Calu3 (cell line): ENCODE data around the gene CELF4. TPM values are rescaled to one million over a fixed set of nuclear protein-coding genes. Genes with fewer than 3 reads are reported as not detected.

ENCODE experiments used
- BruUV-seq: library from RNA; stranded (reverse); fragments of 400-500 nt; replicated peaks from 2 replicates; lab custom pipeline; 2021; lab: Mats Ljungman, UMichigan
- CTCF ChIA-PET: fragments of 300-600 bp; sonication (Branson Sonifier 250); formaldehyde crosslinking; loops from one replicate; lab custom pipeline; 2022; ENCODE audit warnings: antibody characterized with exemption; lab: Charles Lee
- DNase-seq: peaks from one replicate; pipeline ENCODE4 v3.0.0; 2022
- H3K27ac Mint-ChIP-seq: one replicate; pipeline ENCODE4 v1.8.0; 2022; ENCODE audit warnings: mixed read lengths; ENCODE audit not compliant: unreplicated experiment
- H3K27me3 Mint-ChIP-seq: one replicate; pipeline ENCODE4 v1.8.0; 2022; ENCODE audit warnings: mixed read lengths; ENCODE audit not compliant: unreplicated experiment
- H3K36me3 Mint-ChIP-seq: one replicate; pipeline ENCODE4 v1.8.0; 2022; ENCODE audit warnings: mild to moderate bottlenecking, moderate library complexity, mixed read lengths; ENCODE audit not compliant: insufficient read depth, unreplicated experiment
- H3K4me1 Mint-ChIP-seq: one replicate; pipeline ENCODE4 v1.8.0; 2022; ENCODE audit warnings: mild to moderate bottlenecking, low read depth, mixed read lengths; ENCODE audit not compliant: unreplicated experiment
- H3K4me3 Mint-ChIP-seq: one replicate; pipeline ENCODE4 v1.8.0; 2022; ENCODE audit warnings: mild to moderate bottlenecking, low read depth, moderate library complexity, mixed read lengths; ENCODE audit not compliant: unreplicated experiment
- H3K9me3 Mint-ChIP-seq: one replicate; pipeline ENCODE4 v1.8.0; 2022; ENCODE audit warnings: low read depth, mixed read lengths; ENCODE audit not compliant: unreplicated experiment
- CTCF ChIP-seq: fragments of 200-600 bp; IDR thresholded peaks from one replicate; pipeline ENCODE4 v1.8.0; 2022; ENCODE audit warnings: antibody characterized with exemption; ENCODE audit not compliant: unreplicated experiment
- intact Hi-C: fragments of 100-400 bp; cut with micrococcal nuclease; formaldehyde crosslinking; loops from one replicate; pipeline ENCODE4 v1.10.0; 2022; ENCODE audit not compliant: unreplicated experiment
- total RNA-seq: library from RNA; stranded (reverse); gene quantifications from 2 replicates; pipeline ENCODE4 v1.2.3, GENCODE V29; 2022

Gene CELF4
- total RNA-seq, 1 experiment from 2014 or later, result 7.8 TPM

- intact Hi-C loops, result no loop called here
- no peak overlapping the region for H3K27ac Mint-ChIP-seq
- CTCF ChIA-PET, result interaction anchor here (0.6 kb wide), 1 partner anchor 67 kb away, joined by 6 read pairs; no protein-coding TSS in a partner anchor
- no peak for DNase-seq
- no peak for TF ChIP-seq CTCF
- BruUV-seq, result no TSS peak
- H3K27me3 Mint-ChIP-seq, result peaks cover 83% of the 10 kb centered on the region
- peaks cover 6% of the 10 kb centered on the region for H3K9me3 Mint-ChIP-seq
- H3K36me3 Mint-ChIP-seq, result no peaks in the 10 kb centered on the region
- H3K4me3 Mint-ChIP-seq, result no peak overlapping the region
- no peaks in the 10 kb centered on the region for H3K4me1 Mint-ChIP-seq
Measured at GRCh38 chr18:37383036-37383785, 182.4 kb downstream of the CELF4 start.

- CTCF ChIA-PET, result no interaction called here
- H3K9me3 Mint-ChIP-seq, result peaks cover 6% of the 10 kb centered on the region
- DNase-seq, result no peak
- no peak for TF ChIP-seq CTCF
- no peaks in the 10 kb centered on the region for H3K36me3 Mint-ChIP-seq
- no peaks in the 10 kb centered on the region for H3K4me1 Mint-ChIP-seq
- H3K27me3 Mint-ChIP-seq, result peaks cover 83% of the 10 kb centered on the region
- no TSS peak for BruUV-seq
- no peak overlapping the region for H3K4me3 Mint-ChIP-seq
- H3K27ac Mint-ChIP-seq, result no peak overlapping the region
- intact Hi-C loops, result no loop called here
Measured at GRCh38 chr18:37381554-37381953, 184.0 kb downstream of the CELF4 start.

GRCh38 chr18:37380546-37381110 lies 185.0 kb downstream of the CELF4 start:
- BruUV-seq, result no TSS peak
- Mint-ChIP-seq H3K27ac (no peak overlapping the region), H3K4me1 (no peaks in the 10 kb centered on the region), H3K27me3 (peaks cover 83% of the 10 kb centered on the region), H3K9me3 (peaks cover 6% of the 10 kb centered on the region), H3K4me3 (no peak overlapping the region), H3K36me3 (no peaks in the 10 kb centered on the region)
- CTCF ChIA-PET, result no interaction called here
- DNase-seq, result no peak
- intact Hi-C loops, result no loop called here
- TF ChIP-seq CTCF, result no peak

GRCh38 chr18:37378336-37379010 lies 187.1 kb downstream of the CELF4 start:
- Mint-ChIP-seq H3K36me3 (no peaks in the 10 kb centered on the region), H3K27me3 (peaks cover 90% of the 10 kb centered on the region), H3K9me3 (peaks cover 6% of the 10 kb centered on the region), H3K27ac (no peak overlapping the region), H3K4me3 (no peak overlapping the region), H3K4me1 (no peaks in the 10 kb centered on the region)
- CTCF ChIA-PET, result interaction anchor here (0.7 kb wide), 2 partner anchors 55 to 69 kb away, joined by 4 to 6 read pairs; no protein-coding TSS in a partner anchor
- intact Hi-C loops, result no loop called here
- no peak for TF ChIP-seq CTCF
- BruUV-seq, result no TSS peak
- DNase-seq, result no peak
